K562 (cell line): Measurements from ENCODE around the gene VPS9D1. TPM values are rescaled to one million over a fixed set of nuclear protein-coding genes. Genes with fewer than 3 reads are reported as not detected.
A peak's percentile ranks its signal among the peaks of the same experiment; 100 is the strongest.

Experiments
- ATAC-seq: fragments of 200-7000 bp; cut with Tn5 transposase; 3 replicates; pipeline ENCODE4 v1.9.1; 2020; ENCODE audit warnings: moderate library complexity
- BruUV-seq: library from RNA; stranded (reverse); fragments of 400-500 nt; replicated peaks from 2 replicates; lab custom pipeline; 2021; lab: Mats Ljungman, UMichigan
- CTCF ChIA-PET: fragments of 300-600 bp; formaldehyde crosslinking; extraction: SDS; loops from one replicate; lab custom pipeline; 2021; ENCODE audit warnings: low intra/inter-chr PET ratio; lab: Yijun Ruan, JAX
- POLR2A ChIA-PET: fragments of 300-600, 350-650 bp; sonication (Branson Sonifier 250); formaldehyde crosslinking; extraction: SDS; loops from one replicate; lab custom pipeline; 2021; ENCODE audit warnings: antibody characterized with exemption, inconsistent platforms; lab: Yijun Ruan, JAX
- DNase-seq, 4 experiments: peaks; one replicate each; pipeline versions ENCODE4 v3.0.0 to v3.0.0-alpha.2; 2011 to 2018; ENCODE audit warnings: low spot score in 3 of 4, mixed read lengths in 3 of 4; ENCODE audit errors: extremely low read depth in 1 of 4
- FAIRE-seq: peaks from 2 replicates; lab custom pipeline; 2011; peaks lifted over from hg19 to GRCh38; lab: Jason Lieb, UNC
- H2AFZ ChIP-seq: 2 replicates; pipeline ENCODE4 v1.6.0; 2011; ENCODE audit warnings: low read depth, low read length, control low read depth, inconsistent platforms
- H3K27ac ChIP-seq: fragments of 200-600 bp; 3 replicates; pipeline ENCODE4 v1.8.0; 2011; ENCODE audit warnings: low read depth, mild to moderate bottlenecking, control low read depth, inconsistent platforms, low read length, moderate library complexity, mixed read lengths; ENCODE audit errors: extremely low read depth
- H3K27me3 ChIP-seq, 2 experiments: fragments of 300-600 bp in 1 of 2; 2 replicates in 1 of 2; 3 replicates in 1 of 2; pipeline versions ENCODE4 v1.6.0 to v1.8.0; 2011; ENCODE audit warnings: inconsistent platforms in 2 of 2, low read length in 2 of 2, mild to moderate bottlenecking in 1 of 2, mixed read lengths in 1 of 2, moderate library complexity in 1 of 2; ENCODE audit not compliant: control insufficient read depth in 2 of 2, insufficient read depth in 2 of 2
- H3K36me3 ChIP-seq: fragments of 300-600 bp; 3 replicates; pipeline ENCODE4 v1.8.0; 2011; ENCODE audit warnings: mild to moderate bottlenecking, low read length, inconsistent platforms; ENCODE audit not compliant: control insufficient read depth, insufficient read depth
- H3K4me1 ChIP-seq, 2 experiments: fragments of 200-600 bp in 1 of 2; replicated peaks in 1 of 2; 2 replicates in 1 of 2; 3 replicates in 1 of 2; pipeline versions ENCODE4 v1.5.1 to v1.8.0; 2011; ENCODE audit warnings: inconsistent platforms in 2 of 2, low read length in 2 of 2, mild to moderate bottlenecking in 1 of 2, mixed read lengths in 1 of 2, moderate library complexity in 1 of 2; ENCODE audit not compliant: control insufficient read depth in 2 of 2, insufficient read depth in 2 of 2
- H3K4me2 ChIP-seq: 2 replicates; pipeline ENCODE4 v1.6.1; 2011; ENCODE audit warnings: low read length, control low read depth, inconsistent platforms, mixed read lengths; ENCODE audit not compliant: insufficient read depth
- H3K4me3 ChIP-seq: fragments of 200-600 bp; sonication (generic), shearing (Covaris generic); 2 replicates; pipeline ENCODE4 v1.5.1; 2016; ENCODE audit warnings: control low read depth, inconsistent platforms
- H3K79me2 ChIP-seq: fragments of 200-600 bp; 3 replicates; pipeline ENCODE4 v1.8.0; 2011; ENCODE audit warnings: low read length, inconsistent platforms; ENCODE audit not compliant: control insufficient read depth, insufficient read depth
- H3K9ac ChIP-seq, 2 experiments: 2 replicates each; pipeline versions ENCODE4 v1.6.0 to v1.6.1; 2011; ENCODE audit warnings: low read depth in 2 of 2, low read length in 2 of 2, control low read depth in 1 of 2, inconsistent platforms in 1 of 2, mild to moderate bottlenecking in 1 of 2, mixed read lengths in 1 of 2; ENCODE audit not compliant: insufficient read depth in 1 of 2
- H3K9me1 ChIP-seq: one replicate; pipeline ENCODE4 v1.6.0; 2011; ENCODE audit warnings: inconsistent platforms, mild to moderate bottlenecking, low read length, moderate library complexity; ENCODE audit not compliant: control insufficient read depth, insufficient read depth
- H3K9me3 ChIP-seq: replicated peaks from 2 replicates; pipeline ENCODE4 v1.5.1; 2011; ENCODE audit warnings: low read depth, low read length, inconsistent platforms; ENCODE audit not compliant: control insufficient read depth, insufficient read depth
- H4K20me1 ChIP-seq: replicated peaks from 2 replicates; pipeline ENCODE4 v1.6.1; 2011; ENCODE audit warnings: low read length, inconsistent platforms, mixed read lengths; ENCODE audit not compliant: control insufficient read depth, insufficient read depth
- CC2D1A ChIP-seq: fragments of 450-650 bp; IDR thresholded peaks from 2 replicates; pipeline ENCODE4 v1.6.1; 2017; ENCODE audit warnings: mild to moderate bottlenecking
- CREB1 ChIP-seq, 2 experiments: sonication (generic) in 1 of 2; formaldehyde crosslinking in 1 of 2; IDR thresholded peaks; 2 replicates each; pipeline versions ENCODE4 v1.6.1 to v1.8.0; 2012 to 2022; ENCODE audit warnings: inconsistent platforms in 1 of 2, mild to moderate bottlenecking in 1 of 2, missing genetic modification reagents in 1 of 2, moderate library complexity in 1 of 2
- FOSL1 ChIP-seq: fragments of 200-800 bp; sonication (Bioruptor generic); conservative IDR thresholded peaks from 2 replicates; pipeline ENCODE4 v1.6.1; 2016; ENCODE audit warnings: missing genetic modification characterization, missing compliant biosample characterization
- FOXM1 ChIP-seq, 2 experiments: fragments of 450-650 bp in 1 of 2; sonication (generic) in 1 of 2; formaldehyde crosslinking in 1 of 2; IDR thresholded peaks; 2 replicates each; pipeline versions ENCODE4 v1.6.1 to v1.9.0; 2017 to 2022; ENCODE audit warnings: low read depth in 2 of 2, mild to moderate bottlenecking in 2 of 2, missing genetic modification reagents in 1 of 2, moderate library complexity in 1 of 2
- MXD1 ChIP-seq: fragments of 250-450 bp; sonication (Bioruptor Pico); IDR thresholded peaks from 2 replicates; pipeline ENCODE4 v1.8.0; 2021; ENCODE audit warnings: borderline replicate concordance, mild to moderate bottlenecking, moderate library complexity; ENCODE audit not compliant: poor library complexity, severe bottlenecking
- RFX1 ChIP-seq: fragments of 450-650 bp; IDR thresholded peaks from 2 replicates; pipeline ENCODE4 v1.6.1; 2016; ENCODE audit warnings: mild to moderate bottlenecking, moderate library complexity
- SNIP1 ChIP-seq: fragments of 450-650 bp; IDR thresholded peaks from 2 replicates; pipeline ENCODE4 v1.7.1; 2017; ENCODE audit warnings: low read depth, mild to moderate bottlenecking
- TAF15 ChIP-seq: fragments of 200-400 bp; formaldehyde crosslinking; IDR thresholded peaks from 2 replicates; pipeline ENCODE4 v1.6.1; 2017; ENCODE audit warnings: mild to moderate bottlenecking, low read depth, low read length, moderate library complexity
- ZFX ChIP-seq: sonication (generic); formaldehyde crosslinking; IDR thresholded peaks from 2 replicates; pipeline ENCODE4 v1.8.0; 2022; ENCODE audit warnings: mild to moderate bottlenecking, missing genetic modification reagents, moderate library complexity
- ZNF407 ChIP-seq: fragments of 450-650 bp; IDR thresholded peaks from 2 replicates; pipeline ENCODE4 v1.6.1; 2016; ENCODE audit warnings: low read depth
- WGBS: fragments of 100-300 bp; shearing (Covaris generic); methylation state at CpG from one replicate; pipeline ENCODE4 v1.1.6; 2016; ENCODE audit warnings: low coverage, mixed read lengths; ENCODE audit not compliant: insufficient coverage; ENCODE audit errors: missing lambda C conversion rate; 5-methylcytosine and 5-hydroxymethylcytosine counted together
- in situ Hi-C: fragments of 300-500 bp; cut with MboI; formaldehyde crosslinking; loops from 4 replicates; pipeline ENCODE4 v1.15.0; 2018; ENCODE audit warnings: inconsistent platforms, mixed read lengths
- intact Hi-C: fragments of 100-400 bp; cut with micrococcal nuclease; formaldehyde crosslinking; loops from 2 replicates; pipeline ENCODE4 v1.14.2; 2022
- polyA plus RNA-seq, 8 experiments: library from polyadenylated mRNA; depleted of rRNA in 4 of 8; stranded (reverse) in 5 of 8; unstranded in 3 of 8; fragments of >200 nt; fragmentation: Nextera tagmentation in 2 of 8; fragmentation: Illumina TruSeq in 1 of 8; extraction: Ambion mirVana in 2 of 8; extraction: Trizol in 1 of 8; gene quantifications; 2 replicates each; pipeline versions ENCODE4 v1.2.1 to v1.2.3, GENCODE V29; 2011 to 2014; ENCODE audit warnings: inconsistent platforms in 1 of 8, missing spikeins in 1 of 8
- total RNA-seq, 7 experiments: library from RNA; depleted of rRNA in 6 of 7; stranded (reverse); fragments of >200 nt in 6 of 7; fragmentation: Illumina TruSeq in 2 of 7; extraction: Trizol in 2 of 7; gene quantifications; 2 replicates each; pipeline versions ENCODE4 v1.2.1 to v1.2.3, GENCODE V29; 2011 to 2021; ENCODE audit warnings: low replicate concordance in 1 of 7

VPS9D1 gene
- total and polyA plus RNA-seq, 9 of the 15 experiments (the other 6 are each of a cell fraction or from before 2014, with no cell fraction given), result 0.33 to 3.1 (median 1.1) TPM

DNA sequence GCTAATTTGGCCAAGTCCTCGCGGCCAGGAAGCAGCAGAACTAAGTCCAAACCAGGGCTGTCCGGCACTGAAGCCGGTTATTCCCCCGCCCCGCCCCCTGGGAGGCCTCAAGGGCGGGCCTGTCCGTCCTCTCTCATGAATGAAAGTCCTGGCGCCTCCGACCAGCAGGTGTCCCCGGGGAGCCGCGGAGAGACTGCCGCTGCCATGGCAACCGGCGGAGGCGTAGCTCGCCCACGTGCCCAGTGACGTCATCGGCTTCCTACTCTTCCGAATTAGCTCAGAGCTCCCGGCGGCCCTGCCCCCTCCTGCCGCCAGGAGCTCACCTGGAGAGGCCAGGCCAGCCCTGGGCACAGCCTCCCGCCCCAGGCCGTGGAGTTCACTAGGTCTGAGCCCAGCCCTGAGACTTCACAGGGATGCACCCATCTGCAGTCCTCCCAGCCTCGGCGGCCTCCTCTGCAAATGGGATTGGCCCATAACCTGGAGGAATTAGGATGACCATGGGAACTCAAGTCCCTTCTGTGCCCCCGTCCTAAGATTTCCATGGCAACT, 20.5 kb downstream of the VPS9D1 start:
- 3% methylated on average over 29 of the region's 30 CpGs for WGBS
- Histone ChIP-seq H3K9ac (peak overlapping the region; percentile 70 to 93), H3K27me3 (no peaks in the 10 kb centered on the region), H3K4me2 (peak overlapping the region; percentile 86), H3K4me1 (peaks cover 13 to 69% of the 10 kb centered on the region in 2 experiments), H3K79me2 (peaks cover 9% of the 10 kb centered on the region), H3K9me1 (peaks cover 11% of the 10 kb centered on the region), H3K27ac (peak overlapping the region; percentile 76), H4K20me1 (peaks cover 4% of the 10 kb centered on the region; the same call in 1 of the 2 replicates), H3K9me3 (no peaks in the 10 kb centered on the region), H2AFZ (peak overlapping the region; percentile 79; the same call in 1 of the 2 replicates), H3K36me3 (peaks cover 32% of the 10 kb centered on the region; the same call in 2 of the 3 replicates), H3K4me3 (peak overlapping the region; percentile 51)
- no TSS peak for BruUV-seq
- ChIA-PET POLR2A (interaction anchor here (0.5 to 2.2 kb wide), 13 partner anchors 9 to 318 kb away, joined by 3 to 16 read pairs (median 3); partner anchors contain the start of gene CDK10), CTCF (interaction anchor here (0.7 to 2.7 kb wide), 2 partner anchors 93 to 161 kb away, joined by 3 to 18 read pairs; no protein-coding TSS in a partner anchor)
- FAIRE-seq (peak; percentile 97), ATAC-seq (peak; percentile 73), DNase-seq (peak; percentile 90 to 99 (median 93))
- in situ Hi-C loops (loop anchor here (5.0 kb wide), 1 partner anchor 162 kb away; no protein-coding TSS in a partner anchor), intact Hi-C loops (loop anchor here (2.0 to 5.0 kb wide), 3 partner anchors 19 to 212 kb away; no protein-coding TSS in a partner anchor)
- TF ChIP-seq TAF15 (no peak), RFX1 (peak; percentile 99), MXD1 (CRISPR knock-in tag) (peak; percentile 45), ZFX (CRISPR knock-in tag) (0 out of 2 replicates have a peak, but pooled peaks have one; percentile 33), CC2D1A (peak; percentile 32; the same call in 1 of the 2 replicates), FOXM1 (IDR thresholded peaks at IDR 0.05; ENCODE audit: low read depth) (no peak), FOXM1 (CRISPR knock-in tag; IDR thresholded peaks at IDR 0.05; ENCODE audit: low read depth) (0 out of 2 replicates have a peak, but pooled peaks have one; percentile 5), ZNF407 (no peak), CREB1 (IDR thresholded peaks at IDR 0.05) (peak; percentile 90), CREB1 (CRISPR knock-in tag; IDR thresholded peaks at IDR 0.05) (peak; percentile 95), SNIP1 (no peak), FOSL1 (tag) (peak; percentile 73)
